GM15510 (cell line): ENCODE measurements around the gene NAA40.

Experiments used
- POLR2A ChIP-seq: IDR thresholded peaks from 3 replicates; pipeline ENCODE4 v1.6.1; 2011; ENCODE audit warnings: borderline replicate concordance; ENCODE audit not compliant: insufficient read length; ENCODE audit errors: extremely low read depth

The NAA40 gene

GRCh38 chr11:64003807-64004589, 65.2 kb downstream of the NAA40 start:
- no peak for TF ChIP-seq POLR2A

DNA sequence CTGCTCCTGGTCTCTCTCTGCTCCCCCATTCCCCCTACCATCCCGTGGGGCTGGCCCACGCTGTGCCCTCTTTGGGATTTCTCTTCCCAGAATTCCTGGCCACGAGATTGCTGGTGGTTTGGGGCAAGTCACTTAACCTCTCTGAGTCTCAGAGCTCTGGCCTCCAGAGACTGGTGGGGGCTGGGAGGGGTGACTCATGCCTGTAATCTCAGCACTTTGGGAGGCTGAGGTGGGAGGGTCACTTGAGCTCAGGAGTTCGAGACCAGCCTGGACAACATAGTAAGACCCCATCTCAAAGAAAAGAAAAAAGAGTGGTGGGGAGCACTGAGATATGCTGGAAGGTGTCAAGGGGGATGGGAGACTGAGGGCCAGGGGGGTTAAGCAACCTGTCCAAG, 65.8 kb downstream of the NAA40 start:
- no peak for TF ChIP-seq POLR2A

DNA sequence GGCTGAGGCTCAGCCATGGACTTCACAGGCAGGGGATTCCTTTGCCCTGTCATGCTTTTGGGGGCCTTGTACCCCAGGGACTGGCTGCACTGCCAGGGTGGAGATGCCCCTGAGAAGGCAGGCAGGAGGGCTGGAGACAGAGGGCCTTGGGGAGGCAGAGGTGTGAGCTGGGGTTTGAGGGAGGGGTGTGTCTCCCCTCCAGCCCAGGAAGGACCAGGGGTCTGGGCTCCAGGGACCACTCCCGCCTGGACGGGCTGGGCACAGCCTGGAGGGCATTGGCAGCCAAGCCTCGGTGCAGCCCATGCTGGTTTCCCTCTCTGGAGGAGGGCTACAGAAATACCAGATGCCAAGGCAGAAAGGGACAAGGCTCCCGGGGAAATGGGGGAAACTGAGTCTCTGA, 66.9 kb downstream of the NAA40 start:
- no peak for TF ChIP-seq POLR2A

DNA sequence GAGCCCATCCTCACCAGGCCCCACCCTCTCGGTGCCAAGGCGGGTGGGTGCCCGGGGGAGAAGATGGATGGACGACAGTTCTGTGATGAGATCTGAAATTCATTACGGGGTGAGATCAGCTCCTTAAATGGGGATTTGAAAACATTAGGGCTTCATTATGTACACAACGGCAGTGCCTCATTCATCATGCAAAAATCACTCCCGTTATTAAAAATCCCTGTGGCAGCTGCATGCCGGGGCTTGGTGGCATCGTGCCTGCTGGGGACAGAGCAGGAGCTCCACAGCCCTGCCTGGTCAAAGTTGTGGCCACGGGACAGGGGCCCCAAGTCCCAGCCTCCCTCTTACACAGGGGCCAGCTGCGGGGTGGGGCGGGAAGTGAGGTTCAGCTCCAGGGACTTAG, 67.6 kb downstream of the NAA40 start:
- TF ChIP-seq POLR2A = no peak
